ENCODE results near the gene SLC23A2. TPM values are rescaled to one million over a fixed set of nuclear protein-coding genes. Genes with fewer than 3 reads are reported as not detected.

The SLC23A2 gene
- total and polyA plus RNA-seq, 12 donors, result 51.0 to 294 (median 145) TPM

DNA sequence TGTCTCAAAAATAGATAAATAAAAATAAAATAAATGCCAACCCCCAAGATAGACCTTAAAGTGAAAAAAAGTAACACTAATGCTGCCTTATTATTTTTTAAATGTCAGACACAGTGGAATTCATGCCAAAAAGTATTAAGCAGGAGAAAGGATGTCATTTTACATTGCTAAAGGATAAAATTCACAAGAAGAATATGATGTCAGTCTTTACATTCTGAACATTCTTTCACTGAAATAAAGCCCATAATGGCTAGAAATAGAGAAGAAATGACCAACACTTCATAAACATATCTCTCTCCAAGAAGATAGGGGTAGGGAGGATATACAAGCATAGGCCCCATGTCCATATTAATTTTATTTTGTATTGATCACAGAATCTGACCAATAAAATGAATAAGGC lies 47.4 kb downstream of the SLC23A2 start:
- H3K36me3 ChIP-seq (replicated peaks in 1 of 2), result peaks cover 0 to 5% of the 10 kb centered on the region in 2 donors
- DNase-seq, result no peak
- TF ChIP-seq, protein P1, sequence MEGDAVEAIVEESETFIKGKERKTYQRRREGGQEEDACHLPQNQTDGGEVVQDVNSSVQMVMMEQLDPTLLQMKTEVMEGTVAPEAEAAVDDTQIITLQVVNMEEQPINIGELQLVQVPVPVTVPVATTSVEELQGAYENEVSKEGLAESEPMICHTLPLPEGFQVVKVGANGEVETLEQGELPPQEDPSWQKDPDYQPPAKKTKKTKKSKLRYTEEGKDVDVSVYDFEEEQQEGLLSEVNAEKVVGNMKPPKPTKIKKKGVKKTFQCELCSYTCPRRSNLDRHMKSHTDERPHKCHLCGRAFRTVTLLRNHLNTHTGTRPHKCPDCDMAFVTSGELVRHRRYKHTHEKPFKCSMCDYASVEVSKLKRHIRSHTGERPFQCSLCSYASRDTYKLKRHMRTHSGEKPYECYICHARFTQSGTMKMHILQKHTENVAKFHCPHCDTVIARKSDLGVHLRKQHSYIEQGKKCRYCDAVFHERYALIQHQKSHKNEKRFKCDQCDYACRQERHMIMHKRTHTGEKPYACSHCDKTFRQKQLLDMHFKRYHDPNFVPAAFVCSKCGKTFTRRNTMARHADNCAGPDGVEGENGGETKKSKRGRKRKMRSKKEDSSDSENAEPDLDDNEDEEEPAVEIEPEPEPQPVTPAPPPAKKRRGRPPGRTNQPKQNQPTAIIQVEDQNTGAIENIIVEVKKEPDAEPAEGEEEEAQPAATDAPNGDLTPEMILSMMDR (IDR thresholded peaks at IDR 0.05), result no peak
- no peak for TF ChIP-seq POLR2A (IDR thresholded peaks at IDR 0.05)
- no peak overlapping the region for H3K4me3 ChIP-seq
- no peaks in the 10 kb centered on the region for H3K9me3 ChIP-seq (replicated peaks in 1 of 3)
- H3K27ac ChIP-seq, result no peak overlapping the region
- intact Hi-C loops (cut with DNase I), result no loop called here
- peaks cover 18 to 34% of the 10 kb centered on the region in 2 donors for H3K4me1 ChIP-seq (replicated peaks in 1 of 2)
- H3K27me3 ChIP-seq, result no peaks in the 10 kb centered on the region

DNA sequence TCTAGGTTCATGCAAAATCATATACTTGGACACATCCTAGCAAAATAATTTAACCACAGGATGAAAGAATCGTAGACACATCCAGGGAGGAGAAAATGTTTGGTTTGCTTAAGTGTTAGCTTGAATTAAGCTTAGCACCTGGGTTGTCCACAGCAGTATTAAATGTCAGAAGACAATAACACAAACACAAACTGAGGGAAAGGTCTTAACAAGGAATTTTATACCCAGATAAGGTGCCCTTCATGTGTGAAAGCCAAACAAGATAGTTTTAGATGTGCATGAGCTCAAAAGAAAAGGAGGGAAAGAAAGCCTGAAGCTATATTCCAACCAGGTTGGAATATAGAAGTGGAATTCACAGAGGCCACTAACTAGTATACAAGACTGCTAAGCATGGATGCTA lies 49.1 kb downstream of the SLC23A2 start:
- H3K27me3 ChIP-seq, result no peaks in the 10 kb centered on the region
- H3K4me1 ChIP-seq (replicated peaks in 1 of 2), result peaks cover 18 to 47% of the 10 kb centered on the region in 2 donors
- H3K36me3 ChIP-seq (replicated peaks in 1 of 2), result peaks cover 0 to 5% of the 10 kb centered on the region in 2 donors
- no peak overlapping the region for H3K4me3 ChIP-seq
- no peaks in the 10 kb centered on the region for H3K9me3 ChIP-seq (replicated peaks in 1 of 3)
- H3K27ac ChIP-seq, result peak overlapping the region in 2 of 5 donors; percentile 86 to 87
- TF ChIP-seq, protein P1 (IDR thresholded peaks at IDR 0.05), result no peak
- TF ChIP-seq POLR2A (IDR thresholded peaks at IDR 0.05), result no peak
- 86 to 100% (median 99%) methylated on average over 1 of the region's 1 CpG for WGBS, 4 donors
- DNase-seq, result no peak
- intact Hi-C loops (cut with DNase I), result no loop called here

DNA sequence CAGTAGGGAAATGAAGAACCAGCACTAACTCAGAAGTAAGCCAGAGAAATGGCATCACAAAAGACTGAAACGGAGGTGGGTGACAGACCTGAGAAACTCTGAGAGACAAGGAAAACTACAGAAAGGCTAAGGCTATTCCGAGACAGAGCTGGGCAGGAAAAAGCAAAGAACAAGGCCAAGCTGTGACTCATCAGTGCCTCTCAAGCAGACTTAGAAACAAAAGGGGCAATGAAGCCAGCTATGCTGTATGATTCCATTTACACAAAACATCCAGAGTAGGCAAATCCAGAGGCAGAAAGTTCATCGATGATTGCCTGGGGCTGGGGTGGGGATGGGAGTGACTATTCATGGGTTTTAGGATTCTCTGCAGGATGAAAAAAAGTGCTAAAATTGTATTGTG lies 50.0 kb downstream of the SLC23A2 start:
- peak; percentile 69 to 86 (median 77) for DNase-seq
- Histone ChIP-seq H3K27ac (peak overlapping the region; percentile 51 to 90 (median 86)), H3K36me3 (replicated peaks in 1 of 2) (peaks cover 0 to 5% of the 10 kb centered on the region in 2 donors), H3K4me1 (replicated peaks in 1 of 2) (peaks cover 18 to 53% of the 10 kb centered on the region in 2 donors), H3K27me3 (no peaks in the 10 kb centered on the region), H3K4me3 (no peak overlapping the region), H3K9me3 (replicated peaks in 1 of 3) (no peaks in the 10 kb centered on the region)
- TF ChIP-seq POLR2A (IDR thresholded peaks at IDR 0.05), result no peak
- TF ChIP-seq, protein P1 (IDR thresholded peaks at IDR 0.05), result no peak
- WGBS, 4 donors, result 16 to 35% (median 21%) methylated on average over 3 of the region's 3 CpGs
- intact Hi-C loops (cut with DNase I), result no loop called here

DNA sequence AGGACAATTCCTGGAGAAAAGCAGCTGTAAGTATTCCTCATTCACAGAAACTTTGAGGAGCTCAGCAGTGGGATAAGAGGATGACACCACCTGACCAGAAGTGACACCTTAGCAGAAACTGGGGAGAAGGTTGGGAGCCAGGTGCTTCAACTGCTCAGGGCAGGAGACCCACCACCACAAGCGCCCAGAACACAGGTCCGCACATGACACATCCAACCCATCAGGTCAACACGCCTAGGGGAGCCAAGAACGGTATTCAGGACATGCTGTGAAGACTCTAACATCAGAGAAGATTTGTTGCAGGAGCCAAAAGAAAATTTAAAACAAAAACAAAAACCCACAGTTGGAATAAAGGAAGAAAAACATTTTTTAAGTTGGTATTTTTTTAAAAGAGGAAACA lies 50.5 kb downstream of the SLC23A2 start:
- peak in 1 of 7 donors; percentile 55 for DNase-seq
- Histone ChIP-seq H3K27ac (peak overlapping the region; percentile 51 to 90 (median 86)), H3K4me1 (replicated peaks in 1 of 2) (peaks cover 18 to 53% of the 10 kb centered on the region in 2 donors), H3K4me3 (no peak overlapping the region), H3K27me3 (no peaks in the 10 kb centered on the region), H3K36me3 (replicated peaks in 1 of 2) (peaks cover 0 to 5% of the 10 kb centered on the region in 2 donors), H3K9me3 (replicated peaks in 1 of 3) (no peaks in the 10 kb centered on the region)
- TF ChIP-seq POLR2A (IDR thresholded peaks at IDR 0.05), result no peak
- TF ChIP-seq, protein P1 (IDR thresholded peaks at IDR 0.05), result no peak
- WGBS, 4 donors, result 55 to 72% (median 66%) methylated on average over 4 of the region's 4 CpGs
- intact Hi-C loops (cut with DNase I), result no loop called here
